ENCODE data around the gene CFHR2. TPM values are rescaled to one million over a fixed set of nuclear protein-coding genes. Genes with fewer than 3 reads are reported as not detected.

CFHR2 gene
- polyA plus RNA-seq, 1 donor (not counting 4 experiments of a cell fraction or from before 2014, with no cell fraction given): not detected

DNA sequence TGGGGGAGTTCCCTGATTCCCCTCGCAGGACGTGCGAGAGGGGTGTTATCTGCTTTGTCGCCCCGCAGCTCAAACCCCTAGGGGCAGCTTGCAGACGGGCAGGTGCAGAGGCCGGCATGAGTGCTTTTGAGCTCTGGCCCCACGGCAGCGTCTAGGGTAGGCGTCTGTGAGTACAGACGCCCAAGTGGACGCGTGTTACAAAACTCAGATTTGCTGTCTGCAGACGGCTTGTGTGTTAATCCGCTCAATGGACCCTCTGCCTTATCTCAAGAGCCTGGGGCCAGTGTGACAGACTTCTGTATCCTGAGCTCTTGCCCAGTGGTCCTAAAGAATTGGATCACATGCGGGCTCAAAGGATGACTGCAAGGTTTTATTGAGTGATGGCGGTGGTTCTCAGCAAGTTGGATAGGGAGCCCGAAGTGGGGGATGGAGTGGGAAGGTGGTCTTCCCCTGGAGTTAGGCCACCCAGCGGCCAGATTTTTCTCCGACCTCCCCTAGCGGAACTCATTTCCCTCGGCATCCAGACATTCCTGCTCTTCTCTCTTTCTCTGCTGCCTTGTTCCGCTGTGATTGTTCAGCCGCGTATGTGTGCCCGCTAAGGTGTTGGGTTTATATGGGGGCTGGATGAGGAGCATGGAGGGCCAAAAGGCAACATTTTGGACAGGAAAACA lies 46.2 kb upstream of the CFHR2 start:
- Histone ChIP-seq H3K79me2 (ENCODE audit: control insufficient read depth, insufficient read depth, low read length) (no peaks in the 10 kb centered on the region), H3K36me3 (ENCODE audit: control insufficient read depth in 2 of 2, extremely low read depth in 1 of 2, insufficient read depth in 2 of 2, low read length in 2 of 2) (no peaks in the 10 kb centered on the region), H3K9me3 (ENCODE audit: control insufficient read depth, low read depth, low read length) (no peaks in the 10 kb centered on the region), H3K4me3 (ENCODE audit: control insufficient read depth in 2 of 3, extremely low read depth in 1 of 3, insufficient read depth in 2 of 3, low read depth in 1 of 3, low read length in 3 of 3) (no peak overlapping the region), H3K27me3 (ENCODE audit: control insufficient read depth, extremely low read depth, insufficient read depth, low read length) (peaks cover 20% of the 10 kb centered on the region), H3K4me2 (ENCODE audit: control insufficient read depth, extremely low read depth, insufficient read depth, low read depth, low read length) (no peak overlapping the region), H3K9me1 (ENCODE audit: control insufficient read depth, extremely low read depth, insufficient read depth, low read length) (no peaks in the 10 kb centered on the region), H4K20me1 (ENCODE audit: control insufficient read depth, extremely low read depth, insufficient read depth, low read length) (no peaks in the 10 kb centered on the region), H3K4me1 (ENCODE audit: control insufficient read depth, extremely low read depth, insufficient read depth, low read length) (no peaks in the 10 kb centered on the region), H3K27ac (ENCODE audit: control insufficient read depth, insufficient read depth, low read length) (no peak overlapping the region), H3K9ac (ENCODE audit: control insufficient read depth, extremely low read depth, insufficient read depth, low read length) (no peak overlapping the region), H2AFZ (ENCODE audit: control insufficient read depth, low read length) (no peak overlapping the region)
- DNase-seq (ENCODE audit: low read depth, low spot score) (no peak), FAIRE-seq (no peak)
- peak; percentile 71 for TF ChIP-seq EZH2 (IDR thresholded peaks at IDR 0.05; ENCODE audit: low read length)
- TF ChIP-seq, protein P1, sequence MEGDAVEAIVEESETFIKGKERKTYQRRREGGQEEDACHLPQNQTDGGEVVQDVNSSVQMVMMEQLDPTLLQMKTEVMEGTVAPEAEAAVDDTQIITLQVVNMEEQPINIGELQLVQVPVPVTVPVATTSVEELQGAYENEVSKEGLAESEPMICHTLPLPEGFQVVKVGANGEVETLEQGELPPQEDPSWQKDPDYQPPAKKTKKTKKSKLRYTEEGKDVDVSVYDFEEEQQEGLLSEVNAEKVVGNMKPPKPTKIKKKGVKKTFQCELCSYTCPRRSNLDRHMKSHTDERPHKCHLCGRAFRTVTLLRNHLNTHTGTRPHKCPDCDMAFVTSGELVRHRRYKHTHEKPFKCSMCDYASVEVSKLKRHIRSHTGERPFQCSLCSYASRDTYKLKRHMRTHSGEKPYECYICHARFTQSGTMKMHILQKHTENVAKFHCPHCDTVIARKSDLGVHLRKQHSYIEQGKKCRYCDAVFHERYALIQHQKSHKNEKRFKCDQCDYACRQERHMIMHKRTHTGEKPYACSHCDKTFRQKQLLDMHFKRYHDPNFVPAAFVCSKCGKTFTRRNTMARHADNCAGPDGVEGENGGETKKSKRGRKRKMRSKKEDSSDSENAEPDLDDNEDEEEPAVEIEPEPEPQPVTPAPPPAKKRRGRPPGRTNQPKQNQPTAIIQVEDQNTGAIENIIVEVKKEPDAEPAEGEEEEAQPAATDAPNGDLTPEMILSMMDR (optimal IDR thresholded peaks at IDR 0.05 in 1 of 3, IDR thresholded peaks at IDR 0.05 in 1 of 3, conservative IDR thresholded peaks at IDR 0.05 in 1 of 3; ENCODE audit: extremely low read depth in 1 of 3, insufficient read depth in 2 of 3, low read length in 3 of 3): no peak
- dilution Hi-C loops (cut with MboI; ENCODE audit: extremely low pct_ligation_motif_present, low sequenced_read_pairs): no loop called here

DNA sequence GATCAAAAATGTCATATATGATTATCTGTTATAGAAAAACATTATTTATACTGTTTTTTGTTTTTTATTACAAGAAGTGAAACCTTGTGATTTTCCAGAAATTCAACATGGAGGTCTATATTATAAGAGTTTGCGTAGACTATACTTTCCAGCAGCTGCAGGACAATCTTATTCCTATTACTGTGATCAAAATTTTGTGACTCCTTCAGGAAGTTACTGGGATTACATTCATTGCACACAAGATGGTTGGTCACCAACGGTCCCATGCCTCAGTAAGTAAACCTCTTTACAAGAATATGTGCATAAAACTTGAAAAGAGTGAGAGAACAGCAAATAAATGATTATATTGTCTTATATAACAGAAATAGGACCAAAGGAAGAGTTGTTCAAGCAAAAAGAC lies 41.2 kb upstream of the CFHR2 start:
- Histone ChIP-seq H3K36me3 (ENCODE audit: control insufficient read depth in 2 of 2, extremely low read depth in 1 of 2, insufficient read depth in 2 of 2, low read length in 2 of 2) (no peaks in the 10 kb centered on the region), H3K4me3 (ENCODE audit: control insufficient read depth in 2 of 3, extremely low read depth in 1 of 3, insufficient read depth in 2 of 3, low read depth in 1 of 3, low read length in 3 of 3) (no peak overlapping the region), H3K4me1 (ENCODE audit: control insufficient read depth, extremely low read depth, insufficient read depth, low read length) (no peaks in the 10 kb centered on the region), H3K4me2 (ENCODE audit: control insufficient read depth, extremely low read depth, insufficient read depth, low read depth, low read length) (no peak overlapping the region), H4K20me1 (ENCODE audit: control insufficient read depth, extremely low read depth, insufficient read depth, low read length) (no peaks in the 10 kb centered on the region), H2AFZ (ENCODE audit: control insufficient read depth, low read length) (no peak overlapping the region), H3K79me2 (ENCODE audit: control insufficient read depth, insufficient read depth, low read length) (no peaks in the 10 kb centered on the region), H3K9me1 (ENCODE audit: control insufficient read depth, extremely low read depth, insufficient read depth, low read length) (no peaks in the 10 kb centered on the region), H3K9ac (ENCODE audit: control insufficient read depth, extremely low read depth, insufficient read depth, low read length) (no peak overlapping the region), H3K9me3 (ENCODE audit: control insufficient read depth, low read depth, low read length) (no peaks in the 10 kb centered on the region), H3K27me3 (ENCODE audit: control insufficient read depth, extremely low read depth, insufficient read depth, low read length) (peaks cover 15% of the 10 kb centered on the region), H3K27ac (ENCODE audit: control insufficient read depth, insufficient read depth, low read length) (no peak overlapping the region)
- dilution Hi-C loops (cut with MboI; ENCODE audit: extremely low pct_ligation_motif_present, low sequenced_read_pairs): no loop called here
- TF ChIP-seq, protein P1 (optimal IDR thresholded peaks at IDR 0.05 in 1 of 3, IDR thresholded peaks at IDR 0.05 in 1 of 3, conservative IDR thresholded peaks at IDR 0.05 in 1 of 3; ENCODE audit: extremely low read depth in 1 of 3, insufficient read depth in 2 of 3, low read length in 3 of 3): no peak
- no peak for TF ChIP-seq EZH2 (IDR thresholded peaks at IDR 0.05; ENCODE audit: low read length)
- FAIRE-seq (no peak), DNase-seq (ENCODE audit: low read depth, low spot score) (no peak)

Data from keratinocyte (primary cell).